ENCODE results near the gene AMFR. TPM values are rescaled to one million over a fixed set of nuclear protein-coding genes. Genes with fewer than 3 reads are reported as not detected.

The AMFR gene
- 178 and 229 TPM in 2 replicates for total RNA-seq

DNA sequence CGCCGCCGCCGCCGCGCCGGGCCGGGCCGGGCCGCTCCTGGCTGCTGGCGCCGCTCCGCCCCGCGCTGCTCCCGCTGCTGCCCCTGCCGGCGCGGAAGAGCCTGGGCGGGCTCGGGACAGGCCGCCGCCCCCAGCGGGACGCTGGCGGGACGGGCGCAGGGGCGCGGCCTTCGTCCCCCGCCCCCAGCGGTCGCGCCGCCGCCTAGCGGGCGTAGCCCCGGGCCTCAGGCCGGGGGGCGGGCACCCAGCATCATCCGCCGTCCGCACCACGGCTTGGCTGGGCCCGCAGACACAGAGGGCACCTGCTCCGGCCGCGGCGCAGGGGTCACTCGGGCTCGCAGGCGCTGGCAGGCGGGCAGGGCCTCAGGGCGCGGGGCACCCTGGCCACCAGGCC is at the start of gene AMFR:
Gene AMFR, minus strand, starts transcription at position 107 of the 394 bp plus-strand sequence. CDS start 218 bp downstream, outside the sequence.

DNA sequence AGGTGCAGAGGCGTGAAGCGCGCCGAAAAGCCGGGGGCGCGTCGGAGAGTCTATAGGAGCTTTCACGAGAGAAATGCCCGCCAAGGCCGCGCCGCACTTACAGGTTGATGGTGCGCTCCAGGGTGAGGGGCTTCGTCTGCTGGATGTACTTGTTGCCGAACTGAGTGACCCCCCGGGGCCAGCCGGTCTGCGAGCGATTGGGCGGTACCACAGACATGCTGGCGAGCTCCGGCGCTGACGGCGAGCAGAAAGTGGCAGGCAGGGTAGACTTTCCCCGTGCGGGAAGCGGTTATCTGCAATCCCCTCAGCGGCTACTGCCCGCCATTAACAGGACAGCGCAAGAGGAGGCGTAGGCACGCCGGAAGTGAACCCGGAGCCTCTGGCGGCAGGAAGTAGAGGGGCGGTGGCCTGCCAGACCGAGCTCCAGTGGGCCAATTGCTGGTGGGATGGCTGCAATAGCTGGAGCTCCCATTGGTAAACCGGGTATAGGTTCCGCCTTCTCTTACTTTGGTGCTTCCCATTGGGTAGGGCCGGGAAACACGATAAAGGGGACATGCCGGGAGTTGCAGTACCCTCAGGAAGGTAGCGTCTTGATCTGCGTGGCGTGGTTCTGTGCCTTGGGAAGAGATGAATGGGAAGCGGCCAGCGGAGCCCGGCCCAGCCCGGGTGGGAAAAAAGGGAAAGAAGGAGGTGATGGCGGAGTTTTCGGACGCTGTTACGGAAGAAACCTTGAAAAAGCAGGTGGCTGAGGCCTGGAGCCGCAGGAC is 25.8 kb upstream of the AMFR start, which contains the start of the genes NUDT21 and OGFOD1:
Gene NUDT21, minus strand, starts transcription at position 347 of the 767 bp plus-strand sequence. Its CDS starts 130 bp downstream, at position 217.
Gene OGFOD1, plus strand, starts transcription at position 569 of the 767 bp plus-strand sequence. Its CDS starts 59 bp downstream, at position 628.

Other genes starting within 250 kb of the AMFR start
- gene GNAO1, start 234.1 kb downstream of the AMFR start, total RNA-seq: not detected in 2 replicates
- 78.7 and 122 TPM in 2 replicates for gene NUDT21, start 25.8 kb upstream of the AMFR start, total RNA-seq
- 63.7 and 103 TPM in 2 replicates for gene OGFOD1, start 26.0 kb upstream of the AMFR start, total RNA-seq
- gene BBS2, start 94.5 kb upstream of the AMFR start, total RNA-seq: 35.3 and 38.2 TPM in 2 replicates
- gene MT4, start 139.5 kb upstream of the AMFR start, total RNA-seq: not detected in 2 replicates
- not detected in 2 replicates for gene MT3, start 164.0 kb upstream of the AMFR start, total RNA-seq
- gene MT2A, start 183.0 kb upstream of the AMFR start, total RNA-seq: 94.5 and 126 TPM in 2 replicates
- gene MT1E, start 200.2 kb upstream of the AMFR start, total RNA-seq: 95.0 and 97.3 TPM in 2 replicates
- 0.65 and 2.4 TPM in 2 replicates for gene MT1M, start 207.1 kb upstream of the AMFR start, total RNA-seq
- 1.7 and 5.6 TPM in 2 replicates for gene MT1A, start 213.1 kb upstream of the AMFR start, total RNA-seq
- gene MT1B, start 226.3 kb upstream of the AMFR start, total RNA-seq: not detected in 2 replicates
- 0.33 and 0.38 TPM in 2 replicates for gene MT1F, start 232.4 kb upstream of the AMFR start, total RNA-seq
- 1.2 TPM in 1 of 2 replicates, not detected in the other for gene MT1G, start 242.5 kb upstream of the AMFR start, total RNA-seq
- gene MT1H, start 244.3 kb upstream of the AMFR start, total RNA-seq: not detected in 2 replicates

Data from vein endothelial cell (primary cell).